ENCODE results near the gene DNASE1L1. TPM values are rescaled to one million over a fixed set of nuclear protein-coding genes. Genes with fewer than 3 reads are reported as not detected.
A peak's percentile ranks its signal among the peaks of the same experiment; 100 is the strongest.

Gene DNASE1L1
- total RNA-seq = 10 to 100 TPM; 21.7 to 41.4 (median 32.1) TPM

GRCh38 chrX:154409222-154409871 lies at the start of gene DNASE1L1:
Gene DNASE1L1 (minus strand): TSS chrX:154409254. CDS start chrX:154405568, 3,686 bp downstream.
- DNase-seq = no peak
- Histone ChIP-seq H3K27me3 (no peaks in the 10 kb centered on the region), H3K4me1 (peaks cover 0 to 47% (median 5%) of the 10 kb centered on the region in 3 donors), H3K4me3 (peak within 1 kb of the TSS; percentile 20 to 57 (median 36)), H3K9me3 (no peaks in the 10 kb centered on the region), H3K27ac (peak within 1 kb of the TSS; percentile 76 to 97 (median 86)), H3K36me3 (peaks cover 0 to 10% (median 0%) of the 10 kb centered on the region in 3 donors)
- WGBS, 2 donors = 33 to 60% methylated on average over 2 of the region's 26 CpGs
- TF ChIP-seq, protein P1, sequence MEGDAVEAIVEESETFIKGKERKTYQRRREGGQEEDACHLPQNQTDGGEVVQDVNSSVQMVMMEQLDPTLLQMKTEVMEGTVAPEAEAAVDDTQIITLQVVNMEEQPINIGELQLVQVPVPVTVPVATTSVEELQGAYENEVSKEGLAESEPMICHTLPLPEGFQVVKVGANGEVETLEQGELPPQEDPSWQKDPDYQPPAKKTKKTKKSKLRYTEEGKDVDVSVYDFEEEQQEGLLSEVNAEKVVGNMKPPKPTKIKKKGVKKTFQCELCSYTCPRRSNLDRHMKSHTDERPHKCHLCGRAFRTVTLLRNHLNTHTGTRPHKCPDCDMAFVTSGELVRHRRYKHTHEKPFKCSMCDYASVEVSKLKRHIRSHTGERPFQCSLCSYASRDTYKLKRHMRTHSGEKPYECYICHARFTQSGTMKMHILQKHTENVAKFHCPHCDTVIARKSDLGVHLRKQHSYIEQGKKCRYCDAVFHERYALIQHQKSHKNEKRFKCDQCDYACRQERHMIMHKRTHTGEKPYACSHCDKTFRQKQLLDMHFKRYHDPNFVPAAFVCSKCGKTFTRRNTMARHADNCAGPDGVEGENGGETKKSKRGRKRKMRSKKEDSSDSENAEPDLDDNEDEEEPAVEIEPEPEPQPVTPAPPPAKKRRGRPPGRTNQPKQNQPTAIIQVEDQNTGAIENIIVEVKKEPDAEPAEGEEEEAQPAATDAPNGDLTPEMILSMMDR (IDR thresholded peaks at IDR 0.05) = no peak
- peak in 1 of 4 donors; percentile 37 for TF ChIP-seq POLR2A (IDR thresholded peaks at IDR 0.05)
- intact Hi-C loops (cut with DNase I) = no loop called here

DNA sequence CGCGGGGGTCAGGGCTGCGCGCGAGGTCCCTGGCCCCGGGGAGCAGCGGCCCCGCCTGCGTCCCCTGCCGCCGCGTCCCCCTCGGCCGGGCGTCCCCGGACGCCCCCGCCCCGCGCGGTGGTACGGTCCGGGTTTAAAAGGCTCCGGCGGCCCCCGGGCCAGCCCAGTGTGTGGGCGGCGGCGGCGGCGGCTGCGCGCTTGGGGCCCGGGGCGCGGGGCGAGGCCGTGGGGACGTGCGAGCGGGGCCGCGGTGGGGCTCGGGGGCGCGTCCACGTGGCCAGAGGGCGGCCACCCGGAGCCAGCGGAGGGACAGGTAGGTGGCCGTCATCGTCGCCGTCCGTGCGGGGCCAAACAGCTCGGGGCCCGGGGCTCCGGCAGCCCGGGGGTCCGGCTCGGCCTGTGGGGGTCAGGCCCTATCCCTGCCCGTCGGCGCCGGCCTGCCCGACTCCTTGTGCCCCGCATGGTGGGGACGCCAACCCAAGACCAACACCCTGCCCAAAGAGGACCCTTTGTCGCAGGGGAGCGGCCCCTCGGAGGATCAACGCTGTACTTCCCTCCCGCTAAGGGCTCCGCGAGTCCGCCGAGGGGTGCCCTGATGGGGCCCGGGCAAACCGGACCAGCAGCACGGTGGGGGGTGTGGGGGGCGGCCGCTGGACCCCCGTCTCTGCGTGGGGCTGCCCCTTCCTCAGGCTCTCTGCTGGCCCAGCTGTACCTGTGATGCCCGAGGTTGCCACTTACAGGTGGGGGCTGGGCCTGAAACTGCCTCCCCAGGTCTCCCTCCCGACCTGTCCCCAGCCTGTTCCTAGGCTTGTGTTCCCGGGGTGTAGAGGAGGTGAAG lies 49.3 kb upstream of the DNASE1L1 start, which contains the start of gene PLXNA3:
TSS of gene PLXNA3 (plus strand) at position 166 of the 838 bp plus-strand sequence. CDS start 1,903 bp downstream, outside the sequence.
- no peak for DNase-seq

GRCh38 chrX:154457491-154458115 lies 48.5 kb upstream of the DNASE1L1 start:
- no peak for DNase-seq
- Histone ChIP-seq H3K9me3 (no peaks in the 10 kb centered on the region), H3K27me3 (no peaks in the 10 kb centered on the region), H3K4me1 (peaks cover 5 to 31% (median 7%) of the 10 kb centered on the region in 3 donors), H3K4me3 (peak overlapping the region; percentile 48 to 74 (median 56)), H3K27ac (peak overlapping the region; percentile 38 to 85 (median 80)), H3K36me3 (no peaks in the 10 kb centered on the region)
- 0 to 47% methylated on average over 1 to 15 of the region's 65 CpGs for WGBS, 2 donors
- TF ChIP-seq POLR2A (IDR thresholded peaks at IDR 0.05) = no peak
- TF ChIP-seq, protein P1 (IDR thresholded peaks at IDR 0.05) = no peak
- intact Hi-C loops (cut with DNase I) = no loop called here

More for the DNA sequence above, 49.3 kb upstream of the DNASE1L1 start, which contains the start of gene PLXNA3:
- H3K27me3 ChIP-seq = no peaks in the 10 kb centered on the region
- H3K36me3 ChIP-seq = peaks cover 0 to 6% (median 0%) of the 10 kb centered on the region in 3 donors
- peak in 2 of 4 donors; percentile 51 to 62 for TF ChIP-seq POLR2A (IDR thresholded peaks at IDR 0.05)
- TF ChIP-seq, protein P1 (IDR thresholded peaks at IDR 0.05) = no peak
- H3K4me1 ChIP-seq = peaks cover 5 to 31% (median 7%) of the 10 kb centered on the region in 3 donors
- WGBS, 2 donors = 32% methylated on average over 4 of the region's 88 CpGs; no CpG with 5 or more reads in 1 of the 2 donors
- intact Hi-C loops (cut with DNase I) = no loop called here
- H3K9me3 ChIP-seq = no peaks in the 10 kb centered on the region
- H3K4me3 ChIP-seq = peak within 1 kb of the TSS; percentile 48 to 74 (median 56)
- peak within 1 kb of the TSS; percentile 58 to 85 (median 80) for H3K27ac ChIP-seq

GRCh38 chrX:154452823-154453222 lies 43.8 kb upstream of the DNASE1L1 start:
- WGBS, 2 donors = 80 to 97% methylated on average over 2 to 4 of the region's 9 CpGs

More at GRCh38 chrX:154452823-154453222, 43.8 kb upstream of the DNASE1L1 start:
- no peak for DNase-seq
- TF ChIP-seq POLR2A (IDR thresholded peaks at IDR 0.05) = no peak
- TF ChIP-seq, protein P1 (IDR thresholded peaks at IDR 0.05) = no peak
- Histone ChIP-seq H3K9me3 (no peaks in the 10 kb centered on the region), H3K4me1 (peaks cover 0 to 5% (median 0%) of the 10 kb centered on the region in 3 donors), H3K36me3 (peaks cover 0 to 36% (median 0%) of the 10 kb centered on the region in 3 donors), H3K27me3 (no peaks in the 10 kb centered on the region), H3K27ac (no peak overlapping the region), H3K4me3 (no peak overlapping the region)
- intact Hi-C loops (cut with DNase I) = no loop called here

Measured in esophagus squamous epithelium (tissue), 5 donors.